ENCODE results near the gene PHF21A. TPM values are rescaled to one million over a fixed set of nuclear protein-coding genes. Genes with fewer than 3 reads are reported as not detected.

The PHF21A gene
- total RNA-seq, 1 experiment from 2014 or later: 6.4 TPM

- Histone ChIP-seq H3K36me3 (no peaks in the 10 kb centered on the region), H3K27me3 (replicated peaks) (no peaks in the 10 kb centered on the region), H3K4me3 (no peak overlapping the region), H3K27ac (no peak overlapping the region), H3K4me1 (replicated peaks) (peaks cover 12% of the 10 kb centered on the region; the same call in 1 of the 2 replicates), H3K9me3 (replicated peaks) (no peaks in the 10 kb centered on the region)
- no peak for DNase-seq (ENCODE audit: low read depth in 1 of 2, low spot score in 2 of 2)
These were observed 70.2 kb downstream of the PHF21A start for GRCh38 chr11:46051102-46051501.

- Histone ChIP-seq H3K27me3 (replicated peaks) (no peaks in the 10 kb centered on the region), H3K4me1 (replicated peaks) (peaks cover 12% of the 10 kb centered on the region; the same call in 1 of the 2 replicates), H3K36me3 (no peaks in the 10 kb centered on the region), H3K9me3 (replicated peaks) (no peaks in the 10 kb centered on the region), H3K4me3 (no peak overlapping the region), H3K27ac (no peak overlapping the region)
- DNase-seq (ENCODE audit: low read depth in 1 of 2, low spot score in 2 of 2): no peak
These were observed 70.6 kb downstream of the PHF21A start for GRCh38 chr11:46050662-46051061.

DNA sequence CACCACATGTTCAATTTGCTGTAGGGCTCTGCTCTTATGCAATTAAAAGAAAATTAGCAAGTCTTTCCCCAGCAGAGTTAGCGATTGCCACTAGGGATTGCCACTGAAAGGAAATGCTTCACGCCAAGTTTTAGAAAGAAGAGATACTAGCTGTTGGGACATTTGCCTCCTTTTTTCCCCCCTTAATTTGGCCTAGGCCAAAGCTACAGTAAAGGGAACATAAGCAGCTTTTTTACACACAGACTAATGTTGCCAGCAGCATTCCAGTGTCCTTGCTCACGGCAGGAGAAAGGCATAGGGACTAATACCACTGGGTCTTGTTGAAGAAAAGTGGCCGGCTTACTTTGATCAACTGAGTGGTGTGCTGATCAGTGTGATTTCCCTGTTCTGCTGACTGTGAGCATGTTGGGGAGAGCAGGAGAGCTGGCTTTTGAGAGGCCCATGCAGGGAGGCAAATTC, 71.2 kb downstream of the PHF21A start:
- no peak overlapping the region for H3K27ac ChIP-seq
- H3K9me3 ChIP-seq (replicated peaks): no peaks in the 10 kb centered on the region
- peaks cover 12% of the 10 kb centered on the region; the same call in 1 of the 2 replicates for H3K4me1 ChIP-seq (replicated peaks)
- H3K27me3 ChIP-seq (replicated peaks): no peaks in the 10 kb centered on the region
- DNase-seq (ENCODE audit: low read depth in 1 of 2, low spot score in 2 of 2): peak; percentile 22 to 51
- H3K4me3 ChIP-seq: no peak overlapping the region
- no peaks in the 10 kb centered on the region for H3K36me3 ChIP-seq

DNA sequence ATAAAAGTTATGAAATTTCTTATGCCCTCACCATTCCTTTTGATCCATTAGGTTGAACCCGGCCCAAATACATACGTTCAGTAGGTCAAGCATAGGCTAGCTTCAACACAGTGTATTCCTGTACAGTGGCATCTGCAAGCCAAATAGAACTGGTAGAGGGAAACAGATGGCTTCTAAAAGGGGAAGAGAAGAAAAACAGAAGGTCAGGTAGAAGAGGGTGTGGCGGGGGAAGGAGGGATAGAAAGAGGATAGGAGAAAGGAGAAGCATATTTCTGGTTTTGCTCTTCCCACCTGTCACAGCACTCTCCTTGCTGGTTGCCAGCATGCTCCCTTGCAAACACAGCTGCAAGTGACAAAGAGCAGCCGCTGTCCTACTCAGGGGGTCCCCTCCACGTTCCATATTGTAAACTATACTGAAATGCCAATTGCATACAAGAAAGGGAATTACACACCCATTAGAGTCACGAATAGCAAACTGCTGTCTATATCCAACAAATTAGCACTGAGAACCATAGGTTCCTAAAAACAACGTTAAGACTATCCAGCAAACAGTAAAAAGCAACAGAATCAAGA, 71.8 kb downstream of the PHF21A start:
- Histone ChIP-seq H3K27me3 (replicated peaks) (no peaks in the 10 kb centered on the region), H3K36me3 (no peaks in the 10 kb centered on the region), H3K9me3 (replicated peaks) (no peaks in the 10 kb centered on the region), H3K4me1 (replicated peaks) (peaks cover 12% of the 10 kb centered on the region; the same call in 1 of the 2 replicates), H3K4me3 (no peak overlapping the region), H3K27ac (no peak overlapping the region)
- no peak for DNase-seq (ENCODE audit: low read depth in 1 of 2, low spot score in 2 of 2)

DNA sequence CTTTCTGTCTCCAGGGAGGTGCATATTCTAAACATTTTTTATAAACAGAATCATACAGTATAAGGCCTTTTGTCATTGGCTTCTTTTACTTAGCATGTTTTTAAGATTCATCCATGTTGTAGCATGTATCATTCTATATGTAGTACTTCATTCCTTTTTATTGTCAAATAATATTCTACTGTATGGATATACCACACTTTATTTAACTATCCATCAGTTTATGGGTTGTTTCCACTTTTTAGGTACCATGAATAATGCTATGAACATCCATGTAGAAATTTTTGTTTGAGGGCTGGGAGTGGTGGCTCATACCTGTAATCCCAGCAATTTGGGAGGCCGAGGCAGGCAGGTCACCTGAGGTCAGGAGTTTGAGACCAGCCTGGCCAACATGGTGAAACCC, 73.1 kb downstream of the PHF21A start:
- peaks cover 12% of the 10 kb centered on the region; the same call in 1 of the 2 replicates for H3K4me1 ChIP-seq (replicated peaks)
- H3K27ac ChIP-seq: no peak overlapping the region
- H3K36me3 ChIP-seq: no peaks in the 10 kb centered on the region
- no peaks in the 10 kb centered on the region for H3K27me3 ChIP-seq (replicated peaks)
- H3K4me3 ChIP-seq: no peak overlapping the region
- DNase-seq (ENCODE audit: low read depth in 1 of 2, low spot score in 2 of 2): no peak
- H3K9me3 ChIP-seq (replicated peaks): no peaks in the 10 kb centered on the region

- no peaks in the 10 kb centered on the region for H3K36me3 ChIP-seq
- peaks cover 12% of the 10 kb centered on the region; the same call in 1 of the 2 replicates for H3K4me1 ChIP-seq (replicated peaks)
- H3K27me3 ChIP-seq (replicated peaks): no peaks in the 10 kb centered on the region
- H3K27ac ChIP-seq: no peak overlapping the region
- no peaks in the 10 kb centered on the region for H3K9me3 ChIP-seq (replicated peaks)
- DNase-seq (ENCODE audit: low read depth in 1 of 2, low spot score in 2 of 2): no peak
- no peak overlapping the region for H3K4me3 ChIP-seq
These were observed 73.7 kb downstream of the PHF21A start for GRCh38 chr11:46047520-46047919.

DNA sequence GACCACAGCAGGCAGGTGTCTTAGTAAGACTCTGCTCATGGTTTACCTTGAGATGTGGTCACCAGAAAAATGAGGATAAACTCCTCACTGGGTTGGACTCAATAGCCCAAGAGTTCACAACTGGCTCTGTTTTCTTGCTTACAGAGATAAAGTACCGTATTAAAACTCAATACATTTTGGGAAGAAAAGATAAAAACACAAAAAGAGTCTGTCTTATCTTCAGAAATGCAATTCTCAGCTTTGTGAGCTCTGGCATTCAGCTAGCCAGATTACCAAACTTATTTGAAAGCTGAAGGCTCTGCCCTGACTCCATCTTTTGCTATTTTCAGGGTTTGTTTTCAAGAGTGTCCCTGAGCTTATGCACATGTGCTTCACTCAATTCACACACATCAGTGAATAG, 75.4 kb downstream of the PHF21A start:
- no peaks in the 10 kb centered on the region for H3K27me3 ChIP-seq (replicated peaks)
- H3K36me3 ChIP-seq: no peaks in the 10 kb centered on the region
- no peaks in the 10 kb centered on the region for H3K9me3 ChIP-seq (replicated peaks)
- no peak for DNase-seq (ENCODE audit: low read depth in 1 of 2, low spot score in 2 of 2)
- no peak overlapping the region for H3K27ac ChIP-seq
- H3K4me1 ChIP-seq (replicated peaks): peaks cover 12% of the 10 kb centered on the region; the same call in 1 of the 2 replicates
- no peak overlapping the region for H3K4me3 ChIP-seq

- Histone ChIP-seq H3K27me3 (replicated peaks) (no peaks in the 10 kb centered on the region), H3K9me3 (replicated peaks) (no peaks in the 10 kb centered on the region), H3K4me1 (replicated peaks) (peaks cover 6% of the 10 kb centered on the region; the same call in 1 of the 2 replicates), H3K36me3 (no peaks in the 10 kb centered on the region), H3K4me3 (no peak overlapping the region), H3K27ac (no peak overlapping the region)
- no peak for DNase-seq (ENCODE audit: low read depth in 1 of 2, low spot score in 2 of 2)
These were observed 76.7 kb downstream of the PHF21A start for GRCh38 chr11:46044601-46045000.

GRCh38 chr11:46039990-46040389, 81.3 kb downstream of the PHF21A start:
- H3K27ac ChIP-seq: no peak overlapping the region
- peaks cover 6% of the 10 kb centered on the region for H3K4me1 ChIP-seq (replicated peaks)
- no peak overlapping the region for H3K4me3 ChIP-seq
- H3K36me3 ChIP-seq: no peaks in the 10 kb centered on the region
- no peak for DNase-seq (ENCODE audit: low read depth in 1 of 2, low spot score in 2 of 2)
- H3K9me3 ChIP-seq (replicated peaks): no peaks in the 10 kb centered on the region
- no peaks in the 10 kb centered on the region for H3K27me3 ChIP-seq (replicated peaks)

DNA sequence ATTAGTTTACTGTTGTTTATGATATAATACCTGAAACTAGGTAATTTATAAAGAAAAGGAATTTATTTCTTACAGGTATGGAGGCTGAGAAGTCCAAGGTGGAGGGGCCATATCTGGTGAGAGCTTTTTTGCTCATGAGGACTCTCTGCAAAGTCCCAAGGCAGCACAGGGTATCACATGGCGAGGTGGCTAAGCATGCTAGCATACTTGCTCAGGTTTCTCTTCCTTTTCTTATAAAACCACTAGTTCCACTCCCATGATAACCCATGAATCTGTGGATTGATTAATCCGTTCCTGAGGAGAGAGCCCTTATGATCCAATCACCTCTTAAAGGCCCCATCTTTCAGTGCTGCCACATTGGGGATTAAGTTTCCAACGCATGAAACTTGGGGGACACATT, 82.7 kb downstream of the PHF21A start:
- no peak for DNase-seq (ENCODE audit: low read depth in 1 of 2, low spot score in 2 of 2)
- Histone ChIP-seq H3K9me3 (replicated peaks) (no peaks in the 10 kb centered on the region), H3K36me3 (no peaks in the 10 kb centered on the region), H3K27me3 (replicated peaks) (no peaks in the 10 kb centered on the region), H3K4me1 (replicated peaks) (peaks cover 6% of the 10 kb centered on the region), H3K4me3 (no peak overlapping the region), H3K27ac (no peak overlapping the region)

DNA sequence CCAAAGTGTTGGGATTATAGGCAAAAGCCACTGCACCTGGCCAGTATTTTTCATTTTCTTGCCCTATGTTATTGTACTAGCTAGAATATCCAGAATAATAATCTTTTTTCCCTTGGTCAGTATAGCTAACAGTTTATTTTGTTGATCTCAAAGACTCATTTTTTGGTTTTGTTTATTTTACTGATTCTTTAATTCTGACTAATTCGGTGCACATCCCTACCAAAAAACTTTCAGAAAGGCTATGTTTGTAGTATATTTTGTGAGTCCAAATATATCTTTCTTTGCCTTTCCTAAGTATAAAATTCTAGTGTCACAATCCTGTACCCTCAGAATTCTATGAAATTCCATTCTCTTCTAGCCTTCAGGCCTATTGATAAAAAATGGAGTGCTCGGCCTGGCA, 84.3 kb downstream of the PHF21A start:
- peaks cover 6% of the 10 kb centered on the region for H3K4me1 ChIP-seq (replicated peaks)
- no peak overlapping the region for H3K4me3 ChIP-seq
- H3K36me3 ChIP-seq: no peaks in the 10 kb centered on the region
- no peak overlapping the region for H3K27ac ChIP-seq
- no peaks in the 10 kb centered on the region for H3K9me3 ChIP-seq (replicated peaks)
- no peaks in the 10 kb centered on the region for H3K27me3 ChIP-seq (replicated peaks)
- peak in 1 of 2 experiments; percentile 17 for DNase-seq (ENCODE audit: low read depth in 1 of 2, low spot score in 2 of 2)

DNA sequence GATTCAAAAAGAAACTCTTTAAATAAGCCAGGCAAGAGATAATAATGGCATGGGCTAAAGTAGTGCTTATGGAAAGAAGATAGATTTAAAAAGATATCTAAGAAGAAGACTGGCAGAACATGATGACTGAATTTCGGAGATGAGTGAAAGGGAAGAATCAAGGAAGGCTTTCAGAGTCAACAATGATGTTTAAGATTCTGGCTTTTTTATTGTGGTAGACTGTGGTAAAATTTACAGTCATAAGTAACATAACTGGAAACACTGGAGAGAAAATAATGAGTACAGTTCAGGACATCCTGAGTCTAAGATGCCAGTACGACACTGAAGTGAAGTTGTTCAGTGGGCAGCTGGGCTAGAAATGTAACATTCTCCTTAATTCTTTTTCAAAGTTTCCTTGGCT, 85.2 kb downstream of the PHF21A start:
- no peak for DNase-seq (ENCODE audit: low read depth in 1 of 2, low spot score in 2 of 2)
- Histone ChIP-seq H3K36me3 (no peaks in the 10 kb centered on the region), H3K9me3 (replicated peaks) (no peaks in the 10 kb centered on the region), H3K4me1 (replicated peaks) (peaks cover 6% of the 10 kb centered on the region), H3K27me3 (replicated peaks) (no peaks in the 10 kb centered on the region), H3K27ac (no peak overlapping the region), H3K4me3 (no peak overlapping the region)

DNA sequence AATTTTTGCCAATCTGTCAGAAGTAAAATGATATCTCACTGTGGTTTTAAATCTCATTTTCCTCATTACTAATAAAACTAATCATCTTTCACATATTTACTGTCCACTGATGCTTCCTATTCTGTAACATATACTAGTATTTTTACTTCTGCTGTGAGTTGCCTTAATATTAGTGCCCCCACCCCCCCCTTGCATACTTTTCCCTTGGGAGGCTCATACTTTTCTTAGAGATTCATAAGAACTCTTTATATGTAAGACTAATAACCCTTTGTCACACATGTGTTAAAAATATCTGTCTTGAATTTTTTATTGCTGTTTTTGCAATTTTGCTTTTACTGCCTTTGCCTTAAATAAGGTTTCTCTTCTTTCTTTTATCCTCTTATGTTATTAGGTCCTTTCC, 87.2 kb downstream of the PHF21A start:
- Histone ChIP-seq H3K36me3 (no peaks in the 10 kb centered on the region), H3K27ac (no peak overlapping the region)
- no peak for DNase-seq (ENCODE audit: low read depth in 1 of 2, low spot score in 2 of 2)

DNA sequence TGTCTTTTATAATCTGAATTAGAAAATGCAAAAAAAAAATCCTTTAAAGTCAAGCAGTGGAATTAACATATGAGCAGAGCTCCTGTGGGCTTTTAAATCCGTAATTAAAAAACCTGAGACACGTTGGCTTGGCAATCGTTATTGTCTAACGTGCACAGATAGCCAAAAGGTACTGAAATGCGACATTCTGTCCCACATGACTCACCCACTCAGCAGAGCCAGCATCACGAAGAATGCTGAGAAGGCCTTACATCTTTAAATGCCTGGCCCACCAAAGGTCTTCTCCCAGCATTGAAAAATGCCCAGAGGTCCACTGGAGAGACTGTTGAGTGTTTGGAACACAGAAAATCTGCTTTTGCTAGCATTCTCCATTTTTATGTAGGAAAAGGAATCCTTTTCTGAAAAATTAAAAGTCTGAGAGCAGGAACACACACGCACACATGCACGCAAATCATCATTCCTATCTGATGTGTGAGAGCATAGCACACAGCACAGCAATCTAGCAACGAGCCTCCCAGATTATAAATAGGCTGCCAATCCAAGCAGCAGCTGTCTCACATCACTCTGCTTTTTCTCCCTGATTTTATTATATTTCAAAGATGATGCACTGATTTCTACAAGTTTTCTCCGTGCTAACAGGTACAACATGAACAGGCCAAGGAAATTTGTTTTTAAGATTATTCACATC, 94.5 kb downstream of the PHF21A start:
- H3K27me3 ChIP-seq (replicated peaks): no peaks in the 10 kb centered on the region
- no peak for DNase-seq (ENCODE audit: low read depth in 1 of 2, low spot score in 2 of 2)
- no peak overlapping the region for H3K27ac ChIP-seq
- H3K36me3 ChIP-seq: no peaks in the 10 kb centered on the region
- H3K4me3 ChIP-seq: no peak overlapping the region
- H3K9me3 ChIP-seq (replicated peaks): no peaks in the 10 kb centered on the region
- H3K4me1 ChIP-seq (replicated peaks): no peaks in the 10 kb centered on the region

More for the DNA sequence above, 87.2 kb downstream of the PHF21A start:
- Histone ChIP-seq H3K4me1 (replicated peaks) (peaks cover 6% of the 10 kb centered on the region), H3K4me3 (no peak overlapping the region), H3K27me3 (replicated peaks) (no peaks in the 10 kb centered on the region), H3K9me3 (replicated peaks) (no peaks in the 10 kb centered on the region)
